ENCODE data around the gene COTL1. TPM values are rescaled to one million over a fixed set of nuclear protein-coding genes. Genes with fewer than 3 reads are reported as not detected.
"Not testable (repeated sequence)": the region's sequence is repeated elsewhere in the genome, so short reads cannot be mapped to it uniquely, and the experiment has no call there.

Gene COTL1
- total and polyA plus RNA-seq, 3 experiments from 2014 or later: 373 to 653 (median 388) TPM

GRCh38 chr16:84641643-84642358, 23.9 kb upstream of the COTL1 start:
- POLR2A ChIA-PET: no interaction called here
- Mint-ChIP-seq H3K4me1 (peaks cover 17 to 27% (median 21%) of the 10 kb centered on the region in 3 donors), H3K36me3 (no peaks in the 10 kb centered on the region), H3K27me3 (peaks cover 0 to 3% of the 10 kb centered on the region in 2 donors), H3K27ac (peak overlapping the region in 4 of 8 donors; percentile 64 to 83 (median 80)), H3K4me3 (peak overlapping the region in 5 of 7 donors; percentile 15 to 68 (median 49)), H3K9me3 (no peaks in the 10 kb centered on the region)
- H3K27me3 ChIP-seq (ENCODE audit: insufficient read depth, low read length, poor library complexity, severe bottlenecking): no peaks in the 10 kb centered on the region
- DNase-seq: no peak
- CTCF ChIA-PET: interaction anchor here (0.6 to 1.5 kb wide), 4 partner anchors 19 to 131 kb away, joined by 3 to 4 read pairs (median 4); no protein-coding TSS in a partner anchor
- H3K27ac ChIP-seq (ENCODE audit: low read depth, low read length): no peak overlapping the region
- peak overlapping the region; percentile 37 for H3K4me3 ChIP-seq (ENCODE audit: low read length)
- no peaks in the 10 kb centered on the region for H3K36me3 ChIP-seq (ENCODE audit: insufficient read depth, low read length)
- H3K4me1 ChIP-seq (ENCODE audit: insufficient read depth, low read length): peaks cover 33% of the 10 kb centered on the region
- no peaks in the 10 kb centered on the region for H3K9me3 ChIP-seq (ENCODE audit: low read length)

DNA sequence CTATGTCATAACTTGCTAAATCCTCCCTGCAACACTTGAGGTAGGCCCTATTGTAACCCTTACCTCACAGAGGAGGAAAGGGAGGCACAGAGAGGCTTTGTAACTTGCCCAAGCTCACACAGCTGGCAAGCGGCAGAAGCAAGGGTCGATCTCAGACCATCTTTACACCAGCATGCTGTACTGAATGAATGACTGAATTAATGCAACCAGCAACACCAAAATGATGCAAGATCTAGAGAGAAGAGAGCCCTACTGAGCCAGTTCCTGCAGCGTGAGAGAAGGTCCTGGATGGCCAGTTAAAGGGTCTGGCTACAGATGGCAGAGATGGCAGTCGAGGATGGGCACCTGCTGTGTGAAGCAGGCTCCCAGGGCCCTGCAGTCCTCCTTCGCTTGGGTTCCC, 22.3 kb upstream of the COTL1 start:
- no peaks in the 10 kb centered on the region for H3K36me3 Mint-ChIP-seq
- H3K9me3 Mint-ChIP-seq: no peaks in the 10 kb centered on the region
- no peak overlapping the region for H3K27ac ChIP-seq (ENCODE audit: low read depth, low read length)
- ChIA-PET POLR2A (no interaction called here), CTCF (no interaction called here)
- peaks cover 0 to 6% of the 10 kb centered on the region in 2 donors for H3K27me3 Mint-ChIP-seq
- no peak overlapping the region for H3K27ac Mint-ChIP-seq
- H3K4me3 ChIP-seq (ENCODE audit: low read length): no peak overlapping the region
- H3K4me1 ChIP-seq (ENCODE audit: insufficient read depth, low read length): peaks cover 33% of the 10 kb centered on the region
- H3K4me1 Mint-ChIP-seq: peaks cover 17 to 27% (median 17%) of the 10 kb centered on the region in 3 donors
- H3K9me3 ChIP-seq (ENCODE audit: low read length): no peaks in the 10 kb centered on the region
- no peak for DNase-seq
- H3K4me3 Mint-ChIP-seq: peak overlapping the region in 1 of 7 donors; percentile 30
- no peaks in the 10 kb centered on the region for H3K27me3 ChIP-seq (ENCODE audit: insufficient read depth, low read length, poor library complexity, severe bottlenecking)
- H3K36me3 ChIP-seq (ENCODE audit: insufficient read depth, low read length): no peaks in the 10 kb centered on the region

- Histone ChIP-seq H3K27me3 (ENCODE audit: insufficient read depth, low read length, poor library complexity, severe bottlenecking) (no peaks in the 10 kb centered on the region), H3K36me3 (ENCODE audit: insufficient read depth, low read length) (no peaks in the 10 kb centered on the region), H3K4me1 (ENCODE audit: insufficient read depth, low read length) (peaks cover 33% of the 10 kb centered on the region), H3K27ac (ENCODE audit: low read depth, low read length) (no peak overlapping the region), H3K4me3 (ENCODE audit: low read length) (no peak overlapping the region), H3K9me3 (ENCODE audit: low read length) (no peaks in the 10 kb centered on the region)
- ChIA-PET CTCF (no interaction called here), POLR2A (no interaction called here)
- no peaks in the 10 kb centered on the region for H3K36me3 Mint-ChIP-seq
- peak overlapping the region in 1 of 8 donors; percentile 4 for H3K27ac Mint-ChIP-seq
- no peak for DNase-seq
- H3K9me3 Mint-ChIP-seq: no peaks in the 10 kb centered on the region
- H3K4me1 Mint-ChIP-seq: peaks cover 17 to 27% (median 17%) of the 10 kb centered on the region in 3 donors
- H3K4me3 Mint-ChIP-seq: no peak overlapping the region
- H3K27me3 Mint-ChIP-seq: peaks cover 4 to 8% of the 10 kb centered on the region in 2 donors
These were observed 20.4 kb upstream of the COTL1 start for GRCh38 chr16:84638231-84638806.

DNA sequence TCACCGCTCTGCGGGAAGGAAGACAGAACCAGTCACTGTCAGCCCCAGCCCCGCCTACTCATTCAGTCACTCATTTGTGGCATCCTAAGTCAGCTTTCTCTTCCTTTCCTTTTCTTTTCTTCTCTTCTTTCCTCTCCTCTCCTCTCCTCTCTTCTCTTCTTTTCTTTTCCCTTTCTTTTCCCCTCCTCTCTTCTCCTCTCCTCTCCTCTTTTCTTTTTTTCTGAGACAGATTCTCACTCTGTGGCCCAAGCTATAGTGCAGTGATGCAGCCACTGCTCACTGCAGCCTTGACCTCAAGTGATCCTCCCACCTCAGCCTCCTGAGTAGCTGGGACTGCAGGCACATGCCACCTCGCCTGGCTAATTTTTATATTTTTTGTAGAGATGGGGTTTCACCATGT, 19.8 kb upstream of the COTL1 start:
- Mint-ChIP-seq H3K27me3 (peaks cover 4 to 6% of the 10 kb centered on the region in 2 donors), H3K4me3 (no peak overlapping the region), H3K9me3 (no peaks in the 10 kb centered on the region), H3K36me3 (no peaks in the 10 kb centered on the region), H3K4me1 (peaks cover 17 to 27% (median 17%) of the 10 kb centered on the region in 3 donors), H3K27ac (no peak overlapping the region)
- no peaks in the 10 kb centered on the region for H3K9me3 ChIP-seq (ENCODE audit: low read length)
- peaks cover 30% of the 10 kb centered on the region for H3K4me1 ChIP-seq (ENCODE audit: insufficient read depth, low read length)
- H3K36me3 ChIP-seq (ENCODE audit: insufficient read depth, low read length): no peaks in the 10 kb centered on the region
- no peak overlapping the region for H3K4me3 ChIP-seq (ENCODE audit: low read length)
- H3K27me3 ChIP-seq (ENCODE audit: insufficient read depth, low read length, poor library complexity, severe bottlenecking): no peaks in the 10 kb centered on the region
- ChIA-PET POLR2A (no interaction called here), CTCF (interaction anchor here (1.2 kb wide), 1 partner anchor 102 kb away, joined by 3 read pairs; no protein-coding TSS in a partner anchor)
- no peak overlapping the region for H3K27ac ChIP-seq (ENCODE audit: low read depth, low read length)
- DNase-seq: no peak

DNA sequence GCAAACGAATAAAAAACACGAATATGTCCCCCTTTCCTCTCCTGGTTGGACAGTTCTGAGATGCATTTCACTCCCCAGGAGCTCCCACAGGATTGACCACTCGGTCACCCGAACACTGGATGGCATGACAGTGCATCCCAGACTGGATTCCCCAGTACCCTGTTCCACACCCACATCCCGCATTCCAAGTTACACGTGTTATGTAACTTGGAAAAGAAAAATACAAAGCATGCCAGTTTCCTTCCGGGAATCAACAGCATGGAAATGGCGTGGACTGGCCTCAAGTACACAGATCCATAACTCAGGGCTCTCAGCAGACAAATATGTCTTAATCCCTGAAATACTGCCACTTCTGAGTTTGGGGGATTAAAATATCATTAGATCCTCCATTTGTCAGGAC, 17.8 kb upstream of the COTL1 start:
- no peaks in the 10 kb centered on the region for H3K36me3 Mint-ChIP-seq
- Histone ChIP-seq H3K4me1 (ENCODE audit: insufficient read depth, low read length) (peaks cover 25% of the 10 kb centered on the region), H3K27ac (ENCODE audit: low read depth, low read length) (no peak overlapping the region), H3K4me3 (ENCODE audit: low read length) (no peak overlapping the region), H3K9me3 (ENCODE audit: low read length) (no peaks in the 10 kb centered on the region), H3K36me3 (ENCODE audit: insufficient read depth, low read length) (no peaks in the 10 kb centered on the region), H3K27me3 (ENCODE audit: insufficient read depth, low read length, poor library complexity, severe bottlenecking) (no peaks in the 10 kb centered on the region)
- H3K4me1 Mint-ChIP-seq: peaks cover 11 to 24% (median 15%) of the 10 kb centered on the region in 3 donors
- no peak overlapping the region for H3K4me3 Mint-ChIP-seq
- H3K9me3 Mint-ChIP-seq: no peaks in the 10 kb centered on the region
- CTCF ChIA-PET: interaction anchor here (2.4 kb wide), 1 partner anchor 130 kb away, joined by 6 read pairs; no protein-coding TSS in a partner anchor
- DNase-seq: no peak
- POLR2A ChIA-PET: interaction anchor here (0.6 kb wide), 1 partner anchor 18 kb away, joined by 3 read pairs; no protein-coding TSS in a partner anchor
- H3K27ac Mint-ChIP-seq: no peak overlapping the region
- peaks cover 4 to 5% of the 10 kb centered on the region in 2 donors for H3K27me3 Mint-ChIP-seq

DNA sequence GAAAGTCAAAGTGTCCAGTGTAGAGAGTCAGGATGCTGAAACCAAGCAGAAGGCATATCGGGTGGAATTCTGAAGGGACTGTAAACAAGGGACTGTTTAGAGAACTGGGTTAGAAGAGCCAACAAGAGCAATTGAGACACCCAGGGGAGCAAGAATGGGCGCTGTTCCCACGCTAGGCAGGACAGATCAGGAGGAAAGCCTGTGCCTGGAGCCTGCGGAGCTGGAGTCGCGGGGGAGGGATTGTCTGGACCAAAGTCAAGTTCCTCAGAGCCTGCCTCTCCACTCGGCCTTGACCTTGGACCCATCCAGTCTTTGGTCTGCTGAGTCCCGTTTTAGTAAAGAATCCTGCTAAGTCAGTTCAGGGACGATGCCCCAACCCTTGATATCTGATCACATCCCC, 15.7 kb upstream of the COTL1 start:
- Mint-ChIP-seq H3K4me1 (peaks cover 15 to 28% (median 17%) of the 10 kb centered on the region in 3 donors), H3K36me3 (no peaks in the 10 kb centered on the region), H3K27me3 (peaks cover 4 to 5% of the 10 kb centered on the region in 2 donors), H3K27ac (no peak overlapping the region), H3K9me3 (no peaks in the 10 kb centered on the region), H3K4me3 (no peak overlapping the region)
- Histone ChIP-seq H3K27me3 (ENCODE audit: insufficient read depth, low read length, poor library complexity, severe bottlenecking) (no peaks in the 10 kb centered on the region), H3K4me3 (ENCODE audit: low read length) (no peak overlapping the region), H3K4me1 (ENCODE audit: insufficient read depth, low read length) (peaks cover 27% of the 10 kb centered on the region), H3K9me3 (ENCODE audit: low read length) (no peaks in the 10 kb centered on the region), H3K27ac (ENCODE audit: low read depth, low read length) (no peak overlapping the region), H3K36me3 (ENCODE audit: insufficient read depth, low read length) (no peaks in the 10 kb centered on the region)
- ChIA-PET POLR2A (no interaction called here), CTCF (interaction anchor here (2.4 kb wide), 1 partner anchor 128 kb away, joined by 6 read pairs; no protein-coding TSS in a partner anchor)
- no peak for DNase-seq

GRCh38 chr16:84632862-84633261, 15.0 kb upstream of the COTL1 start:
- H3K4me3 ChIP-seq (ENCODE audit: low read length); H3K27me3 Mint-ChIP-seq; H3K4me3 Mint-ChIP-seq; H3K9me3 Mint-ChIP-seq; CTCF ChIA-PET; DNase-seq; H3K27ac ChIP-seq (ENCODE audit: low read depth, low read length); POLR2A ChIA-PET; H3K9me3 ChIP-seq (ENCODE audit: low read length); H3K27ac Mint-ChIP-seq; H3K27me3 ChIP-seq (ENCODE audit: insufficient read depth, low read length, poor library complexity, severe bottlenecking); H3K36me3 Mint-ChIP-seq; H3K36me3 ChIP-seq (ENCODE audit: insufficient read depth, low read length): not testable (repeated sequence)
- H3K4me1 Mint-ChIP-seq: peaks cover 15 to 28% (median 17%) of the 10 kb centered on the region in 3 donors
- H3K4me1 ChIP-seq (ENCODE audit: insufficient read depth, low read length): peaks cover 27% of the 10 kb centered on the region

GRCh38 chr16:84631886-84632285, 14.0 kb upstream of the COTL1 start:
- Histone ChIP-seq H3K4me1 (ENCODE audit: insufficient read depth, low read length) (peaks cover 27% of the 10 kb centered on the region), H3K9me3 (ENCODE audit: low read length) (no peaks in the 10 kb centered on the region), H3K4me3 (ENCODE audit: low read length) (no peak overlapping the region), H3K27ac (ENCODE audit: low read depth, low read length) (no peak overlapping the region), H3K36me3 (ENCODE audit: insufficient read depth, low read length) (no peaks in the 10 kb centered on the region), H3K27me3 (ENCODE audit: insufficient read depth, low read length, poor library complexity, severe bottlenecking) (no peaks in the 10 kb centered on the region)
- H3K4me3 Mint-ChIP-seq: peak overlapping the region in 1 of 7 donors; percentile 26
- no peaks in the 10 kb centered on the region for H3K36me3 Mint-ChIP-seq
- H3K9me3 Mint-ChIP-seq: no peaks in the 10 kb centered on the region
- CTCF ChIA-PET: no interaction called here
- peaks cover 15 to 28% (median 17%) of the 10 kb centered on the region in 3 donors for H3K4me1 Mint-ChIP-seq
- H3K27ac Mint-ChIP-seq: no peak overlapping the region
- POLR2A ChIA-PET: no interaction called here
- DNase-seq: no peak
- H3K27me3 Mint-ChIP-seq: peaks cover 4 to 5% of the 10 kb centered on the region in 2 donors

Data from CD8-positive, alpha-beta memory T cell (primary cell).